ENCODE results near the gene LIME1.
A peak's percentile ranks its signal among the peaks of the same experiment; 100 is the strongest.

DNA sequence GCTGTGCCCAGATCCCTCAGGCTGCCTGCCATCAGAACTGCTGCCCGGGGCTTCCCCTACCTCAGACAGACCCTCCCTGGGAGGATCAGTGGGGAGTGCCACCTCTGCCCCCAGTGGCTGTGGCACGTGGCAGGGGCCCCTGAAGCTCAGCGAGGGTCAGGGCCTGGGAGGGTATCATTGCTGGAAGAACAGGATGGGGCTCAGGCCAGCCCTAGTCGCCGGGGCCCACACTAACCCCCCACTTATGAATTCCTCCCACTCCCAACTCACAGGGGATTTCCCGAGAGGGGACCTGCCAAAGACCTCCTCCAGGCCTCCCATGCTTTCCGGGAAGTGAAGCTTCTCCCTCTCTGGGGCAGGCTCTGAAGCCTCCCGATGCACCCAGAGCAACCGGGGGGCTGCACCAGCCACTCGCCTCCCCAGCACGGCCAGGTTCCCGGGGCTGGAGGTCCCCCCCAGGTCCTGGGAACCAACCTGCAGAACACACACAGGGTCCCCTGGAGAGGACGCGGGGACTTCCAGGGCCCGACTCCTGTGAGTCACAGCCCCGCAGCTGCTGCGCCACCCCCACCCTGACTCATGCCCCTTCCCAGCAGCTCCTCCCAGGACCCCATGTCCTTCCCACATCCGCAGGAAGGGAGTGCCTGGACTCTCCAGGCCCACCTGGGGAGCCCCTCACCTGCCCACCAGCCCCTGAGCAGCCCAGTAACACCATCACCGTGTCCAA lies 37.6 kb upstream of the LIME1 start:
- TF ChIP-seq POLR2A (IDR thresholded peaks at IDR 0.05; ENCODE audit: low read length) (no peak), MAZ (IDR thresholded peaks at IDR 0.05; ENCODE audit: borderline replicate concordance, low read depth, low read length) (no peak), JUNB (IDR thresholded peaks at IDR 0.05) (peak; percentile 49; the same call in 1 of the 2 replicates), ESRRA (IDR thresholded peaks at IDR 0.05; ENCODE audit: borderline replicate concordance, low read length) (no peak), ZSCAN20 (CRISPR knock-in tag; IDR thresholded peaks at IDR 0.05) (no peak), HDAC2 (IDR thresholded peaks at IDR 0.05) (no peak), USF2 (IDR thresholded peaks at IDR 0.05) (no peak), EP300 (IDR thresholded peaks at IDR 0.05) (no peak), HOXA7 (CRISPR knock-in tag; IDR thresholded peaks at IDR 0.05) (peak; percentile 42; the same call in 1 of the 2 replicates), JUN (IDR thresholded peaks at IDR 0.05) (peak in 1 of 2 experiments; percentile 70; a peak in 2 of 5 replicates), SMC3 (IDR thresholded peaks at IDR 0.05) (no peak)
- TF ChIP-seq, protein P1, sequence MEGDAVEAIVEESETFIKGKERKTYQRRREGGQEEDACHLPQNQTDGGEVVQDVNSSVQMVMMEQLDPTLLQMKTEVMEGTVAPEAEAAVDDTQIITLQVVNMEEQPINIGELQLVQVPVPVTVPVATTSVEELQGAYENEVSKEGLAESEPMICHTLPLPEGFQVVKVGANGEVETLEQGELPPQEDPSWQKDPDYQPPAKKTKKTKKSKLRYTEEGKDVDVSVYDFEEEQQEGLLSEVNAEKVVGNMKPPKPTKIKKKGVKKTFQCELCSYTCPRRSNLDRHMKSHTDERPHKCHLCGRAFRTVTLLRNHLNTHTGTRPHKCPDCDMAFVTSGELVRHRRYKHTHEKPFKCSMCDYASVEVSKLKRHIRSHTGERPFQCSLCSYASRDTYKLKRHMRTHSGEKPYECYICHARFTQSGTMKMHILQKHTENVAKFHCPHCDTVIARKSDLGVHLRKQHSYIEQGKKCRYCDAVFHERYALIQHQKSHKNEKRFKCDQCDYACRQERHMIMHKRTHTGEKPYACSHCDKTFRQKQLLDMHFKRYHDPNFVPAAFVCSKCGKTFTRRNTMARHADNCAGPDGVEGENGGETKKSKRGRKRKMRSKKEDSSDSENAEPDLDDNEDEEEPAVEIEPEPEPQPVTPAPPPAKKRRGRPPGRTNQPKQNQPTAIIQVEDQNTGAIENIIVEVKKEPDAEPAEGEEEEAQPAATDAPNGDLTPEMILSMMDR (IDR thresholded peaks at IDR 0.05) = no peak
